IPS-11a (cell line): ENCODE results near the gene SNRK.

Source experiments
- H3K4me3 ChIP-seq: one replicate; pipeline ENCODE4 v1.5.1; 2013; ENCODE audit warnings: low read depth, low read length, control low read depth

The SNRK gene

GRCh38 chr3:43270078-43270477 lies 16.3 kb upstream of the SNRK start:
- H3K4me3 ChIP-seq: no peak overlapping the region

GRCh38 chr3:43273416-43273815 lies 12.9 kb upstream of the SNRK start:
- no peak overlapping the region for H3K4me3 ChIP-seq

- no peak overlapping the region for H3K4me3 ChIP-seq
Measured at GRCh38 chr3:43279082-43279481, 7.3 kb upstream of the SNRK start.

GRCh38 chr3:43279532-43279931 lies 6.8 kb upstream of the SNRK start:
- no peak overlapping the region for H3K4me3 ChIP-seq

- H3K4me3 ChIP-seq: no peak overlapping the region
Measured at GRCh38 chr3:43281020-43281419, 5.3 kb upstream of the SNRK start.

- no peak overlapping the region for H3K4me3 ChIP-seq
Measured at GRCh38 chr3:43284171-43284570, 2.2 kb upstream of the SNRK start.

- peak overlapping the region; percentile 47 for H3K4me3 ChIP-seq
Measured at GRCh38 chr3:43285644-43286043, 696 bp upstream of the SNRK start.

- H3K4me3 ChIP-seq: peak overlapping the region; percentile 67
Measured at GRCh38 chr3:43286841-43287499, 630 bp downstream of the SNRK start.

GRCh38 chr3:43287500-43287873 lies 1.1 kb downstream of the SNRK start:
- H3K4me3 ChIP-seq: peak overlapping the region; percentile 67

- no peak overlapping the region for H3K4me3 ChIP-seq
Measured at GRCh38 chr3:43288366-43288765, 2.0 kb downstream of the SNRK start.

- H3K4me3 ChIP-seq: no peak overlapping the region
Measured at GRCh38 chr3:43288850-43289249, 2.5 kb downstream of the SNRK start.

GRCh38 chr3:43289401-43289800 lies 3.1 kb downstream of the SNRK start:
- no peak overlapping the region for H3K4me3 ChIP-seq

GRCh38 chr3:43289841-43290470 lies 3.6 kb downstream of the SNRK start:
- no peak overlapping the region for H3K4me3 ChIP-seq

- no peak overlapping the region for H3K4me3 ChIP-seq
Measured at GRCh38 chr3:43290956-43291355, 4.6 kb downstream of the SNRK start.

GRCh38 chr3:43291546-43291945 lies 5.2 kb downstream of the SNRK start:
- no peak overlapping the region for H3K4me3 ChIP-seq

GRCh38 chr3:43294975-43295374 lies 8.6 kb downstream of the SNRK start:
- no peak overlapping the region for H3K4me3 ChIP-seq

GRCh38 chr3:43296565-43296964 lies 10.2 kb downstream of the SNRK start:
- no peak overlapping the region for H3K4me3 ChIP-seq

- no peak overlapping the region for H3K4me3 ChIP-seq
Measured at GRCh38 chr3:43298292-43298691, 12.0 kb downstream of the SNRK start.

GRCh38 chr3:43298761-43299160 lies 12.4 kb downstream of the SNRK start:
- no peak overlapping the region for H3K4me3 ChIP-seq

- H3K4me3 ChIP-seq: no peak overlapping the region
Measured at GRCh38 chr3:43302116-43302880, 16.0 kb downstream of the SNRK start.

- H3K4me3 ChIP-seq: no peak overlapping the region
Measured at GRCh38 chr3:43304126-43304525, 17.8 kb downstream of the SNRK start.

GRCh38 chr3:43307226-43307625 lies 20.9 kb downstream of the SNRK start:
- no peak overlapping the region for H3K4me3 ChIP-seq
